HTR-8/SVneo (cell line): ENCODE results near the gene CXCL12.

ENCODE experiments used
- DNase-seq: peaks from one replicate; pipeline ENCODE4 v3.0.0; 2011; ENCODE audit warnings: low spot score, mixed read lengths; ENCODE audit not compliant: insufficient read length
- FAIRE-seq: peaks from 2 replicates; lab custom pipeline; 2011; peaks lifted over from hg19 to GRCh38; lab: Jason Lieb, UNC

The CXCL12 gene

DNA sequence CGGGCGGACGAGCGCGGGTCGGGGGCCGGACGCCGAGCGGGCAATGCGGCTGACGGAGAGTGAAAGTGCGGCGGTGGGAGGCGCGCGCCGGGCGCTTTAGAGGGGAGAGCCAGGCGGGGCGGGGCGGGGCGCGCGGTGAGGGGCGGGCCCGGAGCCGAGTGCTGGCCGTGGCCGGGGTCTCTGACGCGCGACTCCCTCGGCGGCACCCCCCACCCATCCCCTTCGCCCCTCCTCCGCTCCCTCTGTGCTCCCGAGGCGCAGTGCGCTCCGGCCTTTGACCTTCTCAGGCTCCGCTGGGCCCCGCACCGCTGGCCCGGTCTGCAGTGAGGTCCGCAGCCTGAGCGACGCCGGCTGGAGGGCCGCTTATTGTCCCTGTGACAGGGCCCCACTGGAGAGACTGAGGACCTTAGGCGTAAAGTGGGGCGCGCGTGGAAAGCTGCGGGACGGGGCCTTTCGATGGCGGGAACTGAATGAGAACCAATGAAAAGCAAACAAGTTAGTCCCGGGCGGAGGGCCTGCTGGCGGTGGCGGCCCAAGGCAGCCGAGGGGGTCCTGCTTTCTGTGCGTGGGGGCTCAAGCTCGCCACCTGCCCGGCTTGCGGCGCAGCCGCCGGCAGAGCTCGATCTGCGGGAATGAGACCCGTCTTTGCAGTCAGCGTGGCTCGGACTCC lies at the start of gene CXCL12:
CXCL12 (minus strand) TSS at position 72 of the 670 bp plus-strand sequence. CDS start 92 bp downstream, outside the sequence.
- FAIRE-seq: no peak

DNA sequence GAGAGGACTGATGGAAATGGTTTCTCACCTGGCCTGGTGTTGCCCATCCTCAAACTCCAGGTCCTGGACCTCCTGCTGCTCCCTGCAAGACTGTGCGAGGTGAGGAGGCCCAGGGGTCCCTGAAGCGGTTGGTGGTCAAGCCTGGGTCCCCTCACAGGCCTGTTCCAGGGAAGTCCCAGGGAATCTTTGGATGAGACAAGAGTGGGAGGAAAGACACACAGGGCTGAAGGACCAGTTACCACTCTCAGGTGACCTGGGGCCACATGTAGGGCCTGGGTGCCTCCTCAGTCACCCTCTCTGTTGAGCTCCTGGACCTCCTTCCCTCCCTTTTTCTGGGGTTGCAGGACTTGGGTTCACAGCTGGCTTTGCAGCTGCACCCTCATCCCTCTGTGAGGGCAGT lies 42.6 kb upstream of the CXCL12 start:
- DNase-seq (no peak), FAIRE-seq (no peak)

More for the DNA sequence above, at the start of gene CXCL12:
- no peak for DNase-seq

DNA sequence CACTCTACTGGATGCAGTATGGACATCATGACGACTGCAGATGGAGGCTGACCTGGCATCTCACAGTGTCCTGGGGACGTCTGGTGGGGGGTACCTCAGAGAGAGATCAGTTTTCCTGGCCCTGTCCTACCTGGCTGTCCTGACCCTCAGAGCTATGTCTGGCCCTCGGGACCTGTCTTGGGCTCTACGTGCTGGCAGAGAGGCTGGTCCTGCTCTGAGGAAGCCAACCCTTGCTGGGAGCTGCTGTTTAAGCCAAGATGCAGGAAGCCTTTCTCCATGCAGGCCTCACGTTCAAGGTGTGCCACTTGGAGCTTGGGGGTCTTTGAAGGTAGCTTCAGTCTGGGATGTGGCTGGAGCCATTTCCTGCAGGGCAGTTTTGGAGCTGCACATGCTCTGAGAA lies 42.1 kb upstream of the CXCL12 start:
- DNase-seq (no peak), FAIRE-seq (no peak)

DNA sequence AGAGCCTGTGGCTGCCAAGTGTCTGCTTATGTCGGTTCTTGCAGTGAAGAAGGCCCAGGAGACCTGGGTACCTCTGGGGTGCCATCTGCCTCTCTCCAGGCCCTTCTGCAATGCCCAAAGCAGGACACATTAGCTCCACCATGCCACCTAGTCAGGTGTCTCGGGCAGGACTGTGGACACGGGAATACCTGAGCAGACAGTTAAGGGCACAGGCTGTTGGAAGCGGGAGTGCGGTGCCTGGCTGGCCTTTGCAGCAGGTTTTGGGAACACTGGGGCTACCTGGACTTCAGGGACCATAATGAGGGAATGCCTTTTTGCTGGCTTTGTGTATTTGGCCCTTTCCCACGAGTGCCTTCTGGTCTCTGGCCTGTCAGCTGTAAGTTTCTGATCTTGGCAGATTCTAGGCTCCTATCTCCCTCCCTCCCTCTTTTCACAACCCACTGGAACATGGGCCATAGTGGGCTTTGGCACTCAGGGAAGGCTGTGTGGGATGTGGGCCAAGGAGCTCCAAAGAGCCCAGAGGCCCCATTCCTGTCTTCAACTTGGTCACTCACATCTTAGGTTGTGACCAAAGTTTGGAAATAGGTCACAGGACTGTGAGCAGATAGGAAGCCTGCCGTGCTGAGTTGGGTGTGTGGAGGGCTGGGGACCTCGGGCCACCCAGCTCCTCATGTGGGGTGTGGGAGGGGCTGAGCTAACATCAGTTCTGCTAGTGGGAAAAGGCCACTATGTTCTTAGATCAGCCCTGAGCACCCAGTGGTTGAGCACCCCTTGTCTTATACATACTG lies 41.5 kb upstream of the CXCL12 start:
- DNase-seq (no peak), FAIRE-seq (no peak)

DNA sequence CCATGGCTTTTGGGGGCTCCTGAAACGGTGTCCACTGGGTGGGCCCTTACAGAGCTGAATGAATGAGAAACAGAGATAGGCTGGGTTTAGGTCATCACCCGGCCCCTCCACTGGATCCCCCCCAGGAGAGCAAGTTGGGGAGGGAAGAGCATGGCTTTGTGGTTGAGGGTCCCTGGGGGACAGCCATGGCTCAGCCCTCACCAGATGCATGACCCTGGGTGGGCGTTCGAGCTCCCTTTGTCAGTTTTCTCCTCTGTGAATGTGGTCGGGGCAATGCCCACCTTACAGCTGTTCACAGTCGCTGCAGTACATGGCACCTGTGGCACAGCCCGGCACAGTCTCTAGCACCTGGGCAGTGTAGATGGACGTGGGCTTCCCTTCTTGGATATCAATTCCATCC lies 40.6 kb upstream of the CXCL12 start:
- FAIRE-seq (no peak), DNase-seq (no peak)

DNA sequence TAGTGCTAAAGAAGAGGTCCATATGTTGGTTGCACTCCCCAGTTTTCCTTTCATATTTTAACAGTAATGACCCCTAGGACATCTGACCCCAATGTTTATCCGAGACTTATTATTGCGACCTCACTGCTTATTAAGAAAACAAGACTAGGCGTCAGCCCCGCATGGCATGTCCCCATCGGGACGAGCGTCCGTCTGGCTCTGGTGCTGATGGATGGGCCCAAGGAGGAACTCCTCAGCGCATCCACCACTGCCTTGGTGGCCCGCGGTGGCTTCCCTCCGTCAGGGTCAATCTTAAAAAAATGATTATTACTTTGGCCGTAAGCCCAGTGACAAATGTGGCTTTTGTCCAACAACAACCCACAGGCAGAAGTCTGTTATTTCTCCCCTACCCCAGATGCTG lies 40.1 kb upstream of the CXCL12 start:
- DNase-seq (no peak), FAIRE-seq (no peak)

DNA sequence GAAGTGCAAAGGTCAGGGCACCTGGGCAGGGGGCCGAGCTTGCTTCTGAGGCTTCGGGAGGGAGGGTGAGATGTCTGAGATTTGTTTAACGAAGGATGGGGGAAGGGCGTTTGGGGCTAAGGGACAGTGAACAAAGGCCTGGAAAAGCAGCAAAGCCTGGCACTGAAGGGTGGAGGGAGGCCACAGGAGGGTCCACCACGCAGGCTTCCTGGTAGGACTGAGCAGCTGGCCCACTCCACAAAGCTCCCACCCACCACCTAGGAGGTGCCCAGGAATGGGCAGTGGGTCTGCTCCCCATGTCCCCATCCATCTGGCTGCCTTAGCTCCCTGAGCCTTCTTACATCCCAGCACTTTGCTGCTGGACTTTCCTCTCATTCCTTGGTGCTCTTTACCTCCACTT lies 39.4 kb upstream of the CXCL12 start:
- DNase-seq (no peak), FAIRE-seq (no peak)

DNA sequence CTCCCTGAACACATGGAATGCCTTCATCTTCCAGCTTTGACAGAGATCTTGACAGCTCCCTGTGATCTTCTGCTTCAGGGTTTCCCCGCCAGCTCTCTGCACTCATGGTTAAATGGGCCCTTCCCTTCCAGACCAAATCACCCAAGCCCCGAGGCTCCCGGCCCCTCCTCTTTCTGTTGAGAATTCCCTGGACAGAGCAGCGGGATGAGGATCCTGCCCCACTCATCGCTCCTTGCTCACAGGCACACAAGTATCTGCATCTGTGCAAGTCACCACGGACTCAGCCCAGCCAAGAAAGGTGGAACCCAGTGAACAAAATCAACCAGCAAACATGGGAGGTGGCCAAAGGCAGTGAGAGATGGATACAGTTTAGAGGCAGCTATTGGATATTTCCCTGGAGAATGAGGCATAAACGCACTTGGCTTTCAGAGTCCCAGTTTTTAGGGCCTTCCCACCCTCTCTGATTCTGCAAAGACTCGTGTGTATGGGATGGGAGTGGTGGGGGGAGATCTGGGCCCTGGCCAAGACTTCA lies 37.7 kb upstream of the CXCL12 start:
- DNase-seq (no peak), FAIRE-seq (no peak)

DNA sequence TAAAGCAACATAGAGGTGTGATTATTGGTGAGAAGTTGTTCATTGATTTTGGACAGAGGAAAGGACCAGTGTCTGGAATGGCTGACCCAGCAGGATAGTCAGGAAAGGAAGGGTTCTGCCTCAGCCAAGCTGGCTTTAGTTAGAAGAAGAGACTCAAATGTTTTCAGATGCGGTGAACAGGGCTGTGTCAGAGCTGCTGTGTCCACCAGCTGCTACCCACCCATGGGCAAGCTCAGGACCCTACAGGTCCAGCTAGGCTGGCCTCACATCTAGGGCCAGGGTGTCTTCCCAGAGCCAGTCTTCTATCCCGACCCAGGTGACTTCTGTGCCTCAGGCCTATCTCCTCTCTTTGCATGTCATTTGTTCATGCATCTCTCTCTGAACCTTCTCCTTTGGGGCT lies 37.3 kb upstream of the CXCL12 start:
- FAIRE-seq (no peak), DNase-seq (no peak)

DNA sequence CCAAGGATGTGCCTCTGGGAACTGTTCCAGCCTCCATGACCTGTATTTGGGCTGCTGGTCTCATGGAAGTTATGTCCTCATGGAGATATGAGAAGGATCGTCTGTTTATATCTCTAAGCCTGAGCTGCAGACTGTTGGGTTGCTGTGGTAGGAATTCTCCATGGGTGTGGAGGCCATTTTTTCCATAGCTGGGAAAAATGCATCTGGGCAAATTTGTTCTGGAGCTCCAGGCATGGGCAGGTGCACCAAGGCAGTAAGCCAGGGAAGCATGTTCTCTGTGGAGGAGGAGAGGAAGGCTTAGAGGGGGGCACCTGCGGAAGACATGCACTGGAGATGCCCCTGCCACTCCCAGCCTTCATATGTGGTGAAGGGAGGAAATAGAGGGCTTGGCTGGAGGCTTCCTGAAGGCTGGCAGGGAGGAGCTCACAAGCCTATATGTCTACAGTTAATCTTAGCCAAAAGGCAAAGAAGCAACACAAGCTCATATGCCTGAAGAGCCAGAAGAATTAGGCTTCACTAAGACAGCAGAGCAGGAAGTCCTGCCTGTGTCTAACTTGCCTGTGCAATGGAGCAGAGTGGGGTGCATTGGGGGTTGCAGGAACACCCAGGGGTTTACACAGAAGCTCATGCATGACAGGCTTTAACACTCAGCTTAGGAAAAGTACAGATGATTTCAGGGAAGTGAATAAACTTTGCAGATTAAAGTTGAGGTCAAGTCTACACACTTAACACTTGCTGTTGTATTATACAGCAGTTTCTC lies 35.1 kb upstream of the CXCL12 start:
- FAIRE-seq (no peak), DNase-seq (no peak)

DNA sequence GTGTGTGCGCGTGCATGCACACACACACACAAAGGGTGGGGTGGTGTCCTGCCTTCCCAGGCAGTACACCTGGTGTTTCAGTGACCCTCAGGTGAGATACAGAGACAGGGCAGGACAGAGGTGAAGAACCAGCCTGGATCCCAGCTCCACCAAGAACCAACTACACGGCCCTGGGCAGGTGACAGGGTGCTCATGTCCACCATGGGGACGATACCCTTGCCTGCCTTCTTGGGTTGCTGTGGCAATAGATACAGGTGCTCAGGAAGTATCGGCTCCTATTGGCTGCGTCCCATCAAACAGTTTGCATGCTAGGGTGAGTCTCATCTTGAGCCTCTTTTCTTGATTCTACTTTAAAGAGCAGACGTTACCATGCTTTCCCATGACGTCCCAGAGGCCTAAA lies 33.7 kb upstream of the CXCL12 start:
- no peak for DNase-seq
- no peak for FAIRE-seq

DNA sequence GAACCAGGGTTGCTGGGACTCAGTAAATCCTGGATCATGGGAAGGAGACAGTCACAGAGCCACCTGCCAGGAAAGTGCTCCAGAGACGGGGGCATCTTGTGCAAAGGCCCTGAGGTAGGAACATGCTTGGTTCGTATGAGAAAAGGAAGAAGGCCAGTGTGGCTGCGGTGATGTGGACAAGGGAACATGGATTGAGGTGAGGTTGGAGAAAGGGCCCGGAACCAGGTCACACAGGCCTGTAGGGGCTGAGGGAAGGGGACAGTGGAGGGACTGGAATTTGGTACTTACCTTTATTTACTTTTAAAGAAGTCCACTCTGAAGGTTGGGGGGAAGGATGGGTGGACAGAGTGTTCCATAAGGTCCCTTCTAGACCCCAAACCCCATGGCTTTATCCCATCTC lies 32.9 kb upstream of the CXCL12 start:
- FAIRE-seq: no peak
- DNase-seq: no peak

DNA sequence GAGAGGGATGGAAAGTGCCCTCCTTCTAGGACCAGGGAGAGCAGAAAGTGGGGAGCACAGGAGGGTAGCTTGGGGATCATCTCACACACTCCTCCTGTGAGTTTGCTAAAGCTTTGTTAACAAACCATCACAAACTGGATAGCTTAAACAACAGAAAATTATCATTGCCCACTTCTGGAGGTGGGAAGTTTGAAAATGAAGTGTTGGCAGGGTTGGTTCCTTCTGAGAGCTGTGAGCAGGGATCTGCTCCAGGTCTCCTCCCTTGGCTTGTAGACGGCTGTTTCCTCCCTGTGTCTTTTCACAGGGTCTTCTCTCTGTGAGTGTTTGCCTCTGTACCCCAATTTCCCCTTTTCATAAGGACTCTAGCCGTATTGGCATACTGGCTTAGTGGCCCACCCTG lies 32.0 kb upstream of the CXCL12 start:
- FAIRE-seq (no peak), DNase-seq (no peak)

DNA sequence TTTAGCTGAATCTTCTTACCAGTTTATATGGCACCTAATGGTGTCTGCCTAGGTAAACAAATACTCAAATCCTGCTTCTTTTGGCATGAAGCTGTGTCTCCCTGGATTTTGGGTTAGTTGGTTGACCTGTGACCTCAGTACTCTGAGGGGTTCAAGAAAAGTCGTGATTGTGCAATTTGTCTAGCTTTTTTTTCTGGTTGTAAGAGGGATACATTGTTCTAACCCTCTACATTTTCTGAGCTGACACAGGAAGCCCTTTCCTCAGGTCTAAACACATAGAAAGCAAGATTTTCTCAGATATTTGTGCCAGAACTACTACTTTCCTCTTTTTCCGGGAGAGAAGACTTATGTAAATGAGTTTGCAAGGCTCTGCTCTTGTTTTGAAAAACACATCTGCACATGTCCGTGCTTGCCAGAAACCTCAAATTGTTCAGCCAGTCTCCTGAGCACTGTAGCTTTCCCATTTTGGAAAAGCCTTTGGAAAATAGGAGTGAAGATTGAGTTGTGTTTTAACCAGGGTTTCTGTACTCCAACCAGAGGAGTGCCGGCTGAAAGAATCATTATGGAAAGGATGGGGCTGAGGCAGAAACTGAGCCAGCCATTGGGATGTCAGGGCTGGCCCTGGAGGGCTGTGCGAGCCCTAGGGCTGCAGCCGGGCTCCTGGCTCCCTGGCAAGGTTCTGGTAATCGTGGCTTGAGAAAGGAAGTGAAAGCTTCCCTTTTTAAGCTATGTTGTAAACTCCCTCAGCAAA lies 31.3 kb upstream of the CXCL12 start:
- DNase-seq: no peak
- FAIRE-seq: no peak

DNA sequence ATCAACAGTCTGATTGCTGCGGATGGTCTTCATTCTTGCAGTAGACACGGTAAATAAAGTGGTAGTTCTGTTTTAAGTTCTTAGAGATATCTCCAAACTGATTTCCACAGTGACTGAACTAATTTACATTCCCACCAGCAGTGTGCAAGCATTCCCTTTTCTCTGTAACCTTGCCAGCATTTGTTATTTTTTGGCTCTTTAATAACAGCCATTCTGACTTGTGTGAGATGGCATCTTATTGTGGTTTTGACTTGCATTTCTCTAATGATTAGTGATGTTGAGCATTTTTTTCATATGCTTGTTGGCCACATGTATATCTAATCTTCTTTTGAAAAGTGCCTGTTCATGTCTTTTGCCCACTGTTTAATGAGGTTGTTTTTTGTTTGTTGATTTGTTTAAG lies 30.2 kb upstream of the CXCL12 start:
- FAIRE-seq (no peak), DNase-seq (no peak)

DNA sequence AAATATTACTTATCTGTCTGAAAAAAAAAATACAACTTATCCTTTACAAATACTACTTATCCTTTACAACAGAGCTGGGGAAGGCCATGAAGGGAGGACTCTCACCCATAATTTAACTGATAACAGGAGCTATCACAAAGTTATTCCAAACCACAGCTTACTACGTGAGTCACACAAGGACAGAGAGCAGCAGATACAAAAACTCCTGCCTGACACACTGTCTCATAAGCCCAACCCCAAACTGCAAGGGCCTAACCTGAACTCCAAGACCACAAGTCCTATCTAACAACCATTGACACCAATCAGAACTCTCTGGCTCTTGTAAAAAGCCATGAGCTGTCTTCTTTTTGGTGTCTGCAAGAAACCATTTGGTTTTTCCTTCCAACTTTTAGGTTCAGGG lies 28.5 kb upstream of the CXCL12 start:
- FAIRE-seq (no peak), DNase-seq (no peak)

DNA sequence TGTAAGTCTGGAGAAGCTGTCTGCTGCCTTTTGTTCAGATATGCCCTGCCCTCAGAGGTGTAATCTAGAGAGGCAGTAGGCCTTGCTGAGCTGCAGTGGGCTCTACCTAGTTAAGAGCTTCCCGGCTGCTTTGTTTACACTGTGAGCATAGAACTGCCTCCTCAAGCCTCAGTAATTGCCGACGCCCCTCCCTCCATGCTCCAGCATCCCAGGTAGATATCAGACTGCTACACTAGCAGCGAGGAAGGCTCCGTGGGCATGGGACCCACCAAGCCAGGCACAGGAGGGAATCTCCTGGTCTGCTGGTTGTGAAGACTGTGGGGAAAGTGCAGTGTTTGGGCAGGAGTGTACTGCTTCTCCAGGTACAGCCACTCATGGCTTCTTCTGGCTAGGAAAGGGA lies 26.4 kb upstream of the CXCL12 start:
- no peak for FAIRE-seq
- DNase-seq: no peak

DNA sequence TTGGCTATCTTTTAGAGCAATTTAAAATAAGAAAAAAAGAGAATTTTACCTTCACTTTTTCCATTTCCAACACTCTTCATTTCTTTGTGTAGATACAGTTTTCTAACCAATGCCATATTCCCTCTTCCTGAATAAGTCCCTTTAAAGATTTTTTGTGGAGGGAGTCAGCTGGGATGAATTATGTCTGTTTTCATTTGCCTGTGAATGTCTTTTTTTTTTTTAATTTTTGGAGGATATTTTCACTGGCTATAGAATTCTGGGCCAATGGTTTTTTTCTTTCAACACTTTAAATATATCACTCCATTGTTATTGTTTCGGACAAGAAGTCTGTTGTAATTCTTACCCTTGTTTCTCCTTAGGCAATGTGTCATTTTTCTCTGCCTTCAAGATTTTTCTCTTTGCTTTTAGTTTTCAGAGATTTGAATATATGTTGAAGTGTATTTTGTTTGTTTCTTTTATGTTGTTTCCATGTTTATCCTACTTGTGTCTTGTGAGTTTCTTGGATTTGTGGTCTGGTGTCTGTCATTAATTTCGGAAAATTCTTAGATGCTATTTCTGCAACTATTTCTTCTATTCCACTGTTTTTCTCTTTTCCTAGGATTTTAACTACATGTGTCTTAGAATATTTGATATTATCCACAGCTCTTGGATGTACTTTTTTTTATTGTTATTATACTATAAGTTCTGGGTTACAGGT lies 20.0 kb upstream of the CXCL12 start:
- no peak for FAIRE-seq
- DNase-seq: no peak

DNA sequence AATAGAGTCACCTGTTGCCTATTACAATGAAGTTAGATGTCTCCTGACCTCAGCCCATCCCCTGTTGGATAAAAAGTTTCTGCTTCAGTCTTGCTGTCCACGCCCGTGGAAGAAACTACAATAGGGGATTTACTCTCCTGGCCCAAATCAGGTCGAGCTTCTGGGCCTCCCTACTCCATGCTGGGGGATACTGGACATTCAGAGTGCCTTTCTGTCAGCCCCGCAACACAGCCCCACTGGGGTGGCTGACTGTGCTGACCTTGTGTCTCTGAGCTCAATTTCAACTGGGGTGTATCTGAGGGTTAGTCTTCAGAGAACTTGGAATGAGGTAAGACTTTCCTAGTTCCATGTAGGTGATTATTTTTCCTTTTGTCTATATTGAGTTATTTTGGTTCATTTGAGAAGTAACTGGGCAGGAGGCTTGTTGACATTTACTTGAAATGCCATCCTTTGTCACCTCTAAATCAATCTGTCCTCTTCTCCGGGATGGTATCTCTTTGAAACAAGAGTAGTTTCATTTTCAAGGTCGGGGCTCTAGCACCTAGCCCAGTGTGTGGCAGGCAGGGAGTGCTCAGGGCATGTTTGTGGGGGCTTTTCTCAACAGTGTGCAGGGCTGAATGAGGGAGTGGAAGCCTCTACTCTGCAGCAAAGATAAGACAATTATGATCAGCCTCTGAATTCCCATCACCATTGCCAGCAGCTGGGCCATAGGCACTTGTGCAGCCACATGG lies 17.7 kb upstream of the CXCL12 start:
- DNase-seq (no peak), FAIRE-seq (no peak)
